Measurements from ENCODE around the gene ARHGAP44. TPM values are rescaled to one million over a fixed set of nuclear protein-coding genes. Genes with fewer than 3 reads are reported as not detected.

Gene ARHGAP44
- total RNA-seq, 1 experiment from 2014 or later = 0.40 TPM

- BruUV-seq (replicated peaks) = no TSS peak
- no peak for TF ChIP-seq EZH2phosphoT487 (IDR thresholded peaks at IDR 0.05; ENCODE audit: borderline replicate concordance, low read length)
- no peak; the same call in 1 of the 2 replicates for TF ChIP-seq CTCF (conservative IDR thresholded peaks at IDR 0.05; ENCODE audit: low read depth, low read length)
- no peak for TF ChIP-seq EZH2 (IDR thresholded peaks at IDR 0.05; ENCODE audit: low read length, unreplicated experiment)
- intact Hi-C loops (cut with micrococcal nuclease) = loop anchor here (5.0 kb wide), 1 partner anchor 976 kb away; no protein-coding TSS in a partner anchor
- Histone ChIP-seq H3K9ac (ENCODE audit: low read length) (peak within 1 kb of the TSS; percentile 93), H3K4me2 (ENCODE audit: low read length) (peak within 1 kb of the TSS; percentile 92), H3F3A (ENCODE audit: low read length, unreplicated experiment) (no peaks in the 10 kb centered on the region), H3K79me2 (ENCODE audit: low read length) (peaks cover 33% of the 10 kb centered on the region), H3K27me3 (ENCODE audit: low read length) (no peaks in the 10 kb centered on the region), H3K36me3 (ENCODE audit: low read depth, low read length) (peaks cover 32% of the 10 kb centered on the region), H3K9me2 (replicated peaks; ENCODE audit: low read length) (no peaks in the 10 kb centered on the region), H4K20me1 (ENCODE audit: low read length) (no peaks in the 10 kb centered on the region), H3K9me3 (ENCODE audit: low read length) (no peaks in the 10 kb centered on the region), H3K4me1 (ENCODE audit: insufficient read depth, low read length) (peaks cover 18% of the 10 kb centered on the region; the same call in 1 of the 2 replicates), H3K4me3 (ENCODE audit: low read length) (peak within 1 kb of the TSS; percentile 90), H2AFZ (ENCODE audit: low read length) (peak within 1 kb of the TSS; percentile 96), H3K27ac (ENCODE audit: low read length) (peak within 1 kb of the TSS; percentile 75)
- ATAC-seq (peak; percentile 98), DNase-seq (peak; percentile 100)
- POLR2A ChIA-PET (ENCODE audit: unreplicated experiment) = interaction anchor here (0.5 to 0.7 kb wide), 2 partner anchors 12 to 1021 kb away, joined by 4 read pairs; partner anchors contain the start of gene ZNF18
- CTCF ChIA-PET = interaction anchor here (1.0 to 1.8 kb wide), 2 partner anchors 12 to 16 kb away, joined by 3 to 11 read pairs; no protein-coding TSS in a partner anchor
Measured at GRCh38 chr17:13017655-13018459, 228.6 kb downstream of the ARHGAP44 start, which contains the start of gene ELAC2. Gene ELAC2, minus strand, starts transcription at chr17:13018027. Its CDS starts 80 bp downstream, at chr17:13017947.

GRCh38 chr17:13024016-13024415 lies 234.7 kb downstream of the ARHGAP44 start:
- no peaks in the 10 kb centered on the region for H3K79me2 ChIP-seq (ENCODE audit: low read length)
- H3K4me2 ChIP-seq (ENCODE audit: low read length) = peak overlapping the region; percentile 81
- BruUV-seq (replicated peaks) = no TSS peak
- H3K4me3 ChIP-seq (ENCODE audit: low read length) = no peak overlapping the region
- H4K20me1 ChIP-seq (ENCODE audit: low read length) = no peaks in the 10 kb centered on the region
- H3K9ac ChIP-seq (ENCODE audit: low read length) = no peak overlapping the region
- H3K9me3 ChIP-seq (ENCODE audit: low read length) = no peaks in the 10 kb centered on the region
- no peaks in the 10 kb centered on the region for H3F3A ChIP-seq (ENCODE audit: low read length, unreplicated experiment)
- H3K9me2 ChIP-seq (replicated peaks; ENCODE audit: low read length) = no peaks in the 10 kb centered on the region
- H3K27ac ChIP-seq (ENCODE audit: low read length) = no peak overlapping the region
- H3K27me3 ChIP-seq (ENCODE audit: low read length) = peaks cover 4% of the 10 kb centered on the region; the same call in 1 of the 2 replicates
- intact Hi-C loops (cut with micrococcal nuclease) = no loop called here
- DNase-seq = no peak
- POLR2A ChIA-PET (ENCODE audit: unreplicated experiment) = no interaction called here
- no peak for ATAC-seq
- CTCF ChIA-PET = no interaction called here
- H3K36me3 ChIP-seq (ENCODE audit: low read depth, low read length) = no peaks in the 10 kb centered on the region
- H2AFZ ChIP-seq (ENCODE audit: low read length) = peak overlapping the region; percentile 75
- H3K4me1 ChIP-seq (ENCODE audit: insufficient read depth, low read length) = 0 out of 2 replicates have a peak, but pooled peaks cover 3% of the 10 kb centered on the region
- TF ChIP-seq EZH2 (IDR thresholded peaks at IDR 0.05; ENCODE audit: low read length, unreplicated experiment) (no peak), CTCF (conservative IDR thresholded peaks at IDR 0.05; ENCODE audit: low read depth, low read length) (no peak), EZH2phosphoT487 (IDR thresholded peaks at IDR 0.05; ENCODE audit: borderline replicate concordance, low read length) (no peak)
